Measurements from ENCODE around the gene CSTF3.

DNA sequence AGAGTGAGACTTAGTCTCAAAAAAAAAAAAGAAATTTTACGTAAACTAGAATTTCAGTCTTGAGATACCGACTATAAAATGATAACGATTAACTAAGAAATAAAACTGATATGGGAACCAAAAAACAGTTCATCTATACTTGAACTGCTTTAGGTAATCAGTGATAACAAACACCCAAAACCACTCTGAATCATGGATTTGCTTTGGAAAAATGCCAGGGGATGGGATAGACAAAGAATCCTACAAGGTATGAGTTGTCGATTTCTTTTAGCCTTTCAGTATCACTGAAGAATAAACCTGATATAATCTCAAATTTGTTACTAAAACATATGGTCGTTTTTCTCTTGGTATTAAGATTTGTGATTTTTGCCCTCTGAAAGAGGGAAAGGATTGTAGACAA lies 13.7 kb downstream of the CSTF3 start:
- TF ChIP-seq ZNF707 (tag by site-specific recombination; IDR thresholded peaks at IDR 0.05) (no peak), ZNF660 (tag by site-specific recombination; IDR thresholded peaks at IDR 0.05) (no peak), ZNF558 (tag by site-specific recombination; IDR thresholded peaks at IDR 0.05) (no peak), ZNF175 (tag by site-specific recombination; IDR thresholded peaks at IDR 0.05) (no peak), ZBTB1 (tag by site-specific recombination; IDR thresholded peaks at IDR 0.05) (no peak), KLF8 (tag by site-specific recombination; IDR thresholded peaks at IDR 0.05) (no peak), YY1 (tag by site-specific recombination; IDR thresholded peaks at IDR 0.05) (no peak), ZNF23 (tag by site-specific recombination; IDR thresholded peaks at IDR 0.05; ENCODE audit: borderline replicate concordance) (no peak), ZNF184 (tag by site-specific recombination; IDR thresholded peaks at IDR 0.05) (no peak), ZFP3 (tag by site-specific recombination; IDR thresholded peaks at IDR 0.05; ENCODE audit: low read depth) (no peak)
- TF ChIP-seq, protein P1, sequence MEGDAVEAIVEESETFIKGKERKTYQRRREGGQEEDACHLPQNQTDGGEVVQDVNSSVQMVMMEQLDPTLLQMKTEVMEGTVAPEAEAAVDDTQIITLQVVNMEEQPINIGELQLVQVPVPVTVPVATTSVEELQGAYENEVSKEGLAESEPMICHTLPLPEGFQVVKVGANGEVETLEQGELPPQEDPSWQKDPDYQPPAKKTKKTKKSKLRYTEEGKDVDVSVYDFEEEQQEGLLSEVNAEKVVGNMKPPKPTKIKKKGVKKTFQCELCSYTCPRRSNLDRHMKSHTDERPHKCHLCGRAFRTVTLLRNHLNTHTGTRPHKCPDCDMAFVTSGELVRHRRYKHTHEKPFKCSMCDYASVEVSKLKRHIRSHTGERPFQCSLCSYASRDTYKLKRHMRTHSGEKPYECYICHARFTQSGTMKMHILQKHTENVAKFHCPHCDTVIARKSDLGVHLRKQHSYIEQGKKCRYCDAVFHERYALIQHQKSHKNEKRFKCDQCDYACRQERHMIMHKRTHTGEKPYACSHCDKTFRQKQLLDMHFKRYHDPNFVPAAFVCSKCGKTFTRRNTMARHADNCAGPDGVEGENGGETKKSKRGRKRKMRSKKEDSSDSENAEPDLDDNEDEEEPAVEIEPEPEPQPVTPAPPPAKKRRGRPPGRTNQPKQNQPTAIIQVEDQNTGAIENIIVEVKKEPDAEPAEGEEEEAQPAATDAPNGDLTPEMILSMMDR (tag by site-specific recombination; IDR thresholded peaks at IDR 0.05), result no peak
- TF ChIP-seq, protein P2, sequence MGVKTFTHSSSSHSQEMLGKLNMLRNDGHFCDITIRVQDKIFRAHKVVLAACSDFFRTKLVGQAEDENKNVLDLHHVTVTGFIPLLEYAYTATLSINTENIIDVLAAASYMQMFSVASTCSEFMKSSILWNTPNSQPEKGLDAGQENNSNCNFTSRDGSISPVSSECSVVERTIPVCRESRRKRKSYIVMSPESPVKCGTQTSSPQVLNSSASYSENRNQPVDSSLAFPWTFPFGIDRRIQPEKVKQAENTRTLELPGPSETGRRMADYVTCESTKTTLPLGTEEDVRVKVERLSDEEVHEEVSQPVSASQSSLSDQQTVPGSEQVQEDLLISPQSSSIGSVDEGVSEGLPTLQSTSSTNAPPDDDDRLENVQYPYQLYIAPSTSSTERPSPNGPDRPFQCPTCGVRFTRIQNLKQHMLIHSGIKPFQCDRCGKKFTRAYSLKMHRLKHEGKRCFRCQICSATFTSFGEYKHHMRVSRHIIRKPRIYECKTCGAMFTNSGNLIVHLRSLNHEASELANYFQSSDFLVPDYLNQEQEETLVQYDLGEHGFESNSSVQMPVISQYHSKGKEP (tag by site-specific recombination; IDR thresholded peaks at IDR 0.05), result no peak
- TF ChIP-seq, protein P3, sequence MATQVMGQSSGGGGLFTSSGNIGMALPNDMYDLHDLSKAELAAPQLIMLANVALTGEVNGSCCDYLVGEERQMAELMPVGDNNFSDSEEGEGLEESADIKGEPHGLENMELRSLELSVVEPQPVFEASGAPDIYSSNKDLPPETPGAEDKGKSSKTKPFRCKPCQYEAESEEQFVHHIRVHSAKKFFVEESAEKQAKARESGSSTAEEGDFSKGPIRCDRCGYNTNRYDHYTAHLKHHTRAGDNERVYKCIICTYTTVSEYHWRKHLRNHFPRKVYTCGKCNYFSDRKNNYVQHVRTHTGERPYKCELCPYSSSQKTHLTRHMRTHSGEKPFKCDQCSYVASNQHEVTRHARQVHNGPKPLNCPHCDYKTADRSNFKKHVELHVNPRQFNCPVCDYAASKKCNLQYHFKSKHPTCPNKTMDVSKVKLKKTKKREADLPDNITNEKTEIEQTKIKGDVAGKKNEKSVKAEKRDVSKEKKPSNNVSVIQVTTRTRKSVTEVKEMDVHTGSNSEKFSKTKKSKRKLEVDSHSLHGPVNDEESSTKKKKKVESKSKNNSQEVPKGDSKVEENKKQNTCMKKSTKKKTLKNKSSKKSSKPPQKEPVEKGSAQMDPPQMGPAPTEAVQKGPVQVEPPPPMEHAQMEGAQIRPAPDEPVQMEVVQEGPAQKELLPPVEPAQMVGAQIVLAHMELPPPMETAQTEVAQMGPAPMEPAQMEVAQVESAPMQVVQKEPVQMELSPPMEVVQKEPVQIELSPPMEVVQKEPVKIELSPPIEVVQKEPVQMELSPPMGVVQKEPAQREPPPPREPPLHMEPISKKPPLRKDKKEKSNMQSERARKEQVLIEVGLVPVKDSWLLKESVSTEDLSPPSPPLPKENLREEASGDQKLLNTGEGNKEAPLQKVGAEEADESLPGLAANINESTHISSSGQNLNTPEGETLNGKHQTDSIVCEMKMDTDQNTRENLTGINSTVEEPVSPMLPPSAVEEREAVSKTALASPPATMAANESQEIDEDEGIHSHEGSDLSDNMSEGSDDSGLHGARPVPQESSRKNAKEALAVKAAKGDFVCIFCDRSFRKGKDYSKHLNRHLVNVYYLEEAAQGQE (tag by site-specific recombination; IDR thresholded peaks at IDR 0.05), result no peak
